Activated naive CD8-positive, alpha-beta T cell treated with anti-CD3 and anti-CD28 coated beads, Interleukin-2, amount 50 U/mL, for 24 hours (primary cell): ENCODE measurements around the gene ASTL.
"Not testable (repeated sequence)": the region's sequence is repeated elsewhere in the genome, so short reads cannot be mapped to it uniquely, and the experiment has no call there.

Source experiments
- ATAC-seq: fragments of 150-1000 bp; cut with Tn5 transposase; one replicate; pipeline ENCODE4 v1.10.0; 2021
- DNase-seq: peaks from one replicate; pipeline ENCODE4 v3.0.0; 2021
- H3K27ac Mint-ChIP-seq: one replicate; pipeline ENCODE4 v1.8.0; 2021; ENCODE audit warnings: mild to moderate bottlenecking, mixed read lengths
- H3K27me3 Mint-ChIP-seq: one replicate; pipeline ENCODE4 v1.8.0; 2021; ENCODE audit warnings: mixed read lengths
- H3K36me3 Mint-ChIP-seq: one replicate; pipeline ENCODE4 v1.8.0; 2021; ENCODE audit warnings: low read depth, mixed read lengths
- H3K4me1 Mint-ChIP-seq: one replicate; pipeline ENCODE4 v1.8.0; 2021; ENCODE audit warnings: mixed read lengths
- H3K4me3 Mint-ChIP-seq: one replicate; pipeline ENCODE4 v1.8.0; 2021; ENCODE audit warnings: mild to moderate bottlenecking, moderate library complexity, mixed read lengths
- H3K9me3 Mint-ChIP-seq: one replicate; pipeline ENCODE4 v1.8.0; 2021; ENCODE audit warnings: mixed read lengths

ASTL gene

DNA sequence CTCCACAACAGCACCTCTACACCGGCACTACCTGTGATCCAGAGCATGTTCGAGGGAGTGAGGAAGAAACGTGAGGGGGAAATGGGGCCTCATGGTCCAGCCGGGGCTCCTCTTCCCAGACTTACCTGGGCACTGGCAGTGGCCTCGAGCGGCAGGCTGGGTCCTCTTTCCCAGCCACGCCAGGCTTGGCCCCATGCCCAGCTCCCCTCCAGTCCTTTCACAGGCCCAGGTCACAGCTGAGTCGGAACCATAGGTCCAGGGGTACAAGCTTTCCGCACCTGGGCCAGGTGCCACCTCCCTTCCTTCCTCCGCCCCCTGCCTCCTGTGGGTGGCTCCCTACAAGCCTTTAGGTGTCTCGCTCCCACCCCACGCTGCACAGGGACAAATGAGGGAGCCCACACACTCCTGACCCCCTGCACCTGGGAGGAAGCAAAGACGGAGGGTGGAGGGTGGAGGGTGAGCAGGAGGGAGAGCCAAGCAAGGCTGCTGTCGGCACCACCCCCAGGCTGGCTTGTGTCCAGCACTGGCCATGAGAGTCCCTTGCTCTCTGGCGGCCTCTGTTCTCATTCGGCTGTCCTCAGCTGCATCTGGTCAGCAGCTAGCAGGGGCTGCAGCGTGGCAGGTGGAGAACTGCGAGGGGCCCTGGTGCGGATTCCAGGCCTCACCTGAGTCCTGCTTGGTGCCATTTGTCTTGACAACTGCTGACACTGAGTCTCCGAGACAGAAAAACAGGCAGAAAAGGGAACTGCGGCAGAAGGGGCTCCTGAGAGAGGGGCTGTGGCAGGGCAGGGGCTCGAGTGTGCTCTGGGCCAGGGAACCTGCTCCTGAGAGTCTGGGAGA lies 48.7 kb downstream of the ASTL start:
- no peaks in the 10 kb centered on the region for H3K4me1 Mint-ChIP-seq
- H3K27ac Mint-ChIP-seq = no peak overlapping the region
- ATAC-seq (no peak), DNase-seq (no peak)
- no peak overlapping the region for H3K4me3 Mint-ChIP-seq
- H3K27me3 Mint-ChIP-seq = no peaks in the 10 kb centered on the region
- H3K36me3 Mint-ChIP-seq = no peaks in the 10 kb centered on the region
- H3K9me3 Mint-ChIP-seq = no peaks in the 10 kb centered on the region

DNA sequence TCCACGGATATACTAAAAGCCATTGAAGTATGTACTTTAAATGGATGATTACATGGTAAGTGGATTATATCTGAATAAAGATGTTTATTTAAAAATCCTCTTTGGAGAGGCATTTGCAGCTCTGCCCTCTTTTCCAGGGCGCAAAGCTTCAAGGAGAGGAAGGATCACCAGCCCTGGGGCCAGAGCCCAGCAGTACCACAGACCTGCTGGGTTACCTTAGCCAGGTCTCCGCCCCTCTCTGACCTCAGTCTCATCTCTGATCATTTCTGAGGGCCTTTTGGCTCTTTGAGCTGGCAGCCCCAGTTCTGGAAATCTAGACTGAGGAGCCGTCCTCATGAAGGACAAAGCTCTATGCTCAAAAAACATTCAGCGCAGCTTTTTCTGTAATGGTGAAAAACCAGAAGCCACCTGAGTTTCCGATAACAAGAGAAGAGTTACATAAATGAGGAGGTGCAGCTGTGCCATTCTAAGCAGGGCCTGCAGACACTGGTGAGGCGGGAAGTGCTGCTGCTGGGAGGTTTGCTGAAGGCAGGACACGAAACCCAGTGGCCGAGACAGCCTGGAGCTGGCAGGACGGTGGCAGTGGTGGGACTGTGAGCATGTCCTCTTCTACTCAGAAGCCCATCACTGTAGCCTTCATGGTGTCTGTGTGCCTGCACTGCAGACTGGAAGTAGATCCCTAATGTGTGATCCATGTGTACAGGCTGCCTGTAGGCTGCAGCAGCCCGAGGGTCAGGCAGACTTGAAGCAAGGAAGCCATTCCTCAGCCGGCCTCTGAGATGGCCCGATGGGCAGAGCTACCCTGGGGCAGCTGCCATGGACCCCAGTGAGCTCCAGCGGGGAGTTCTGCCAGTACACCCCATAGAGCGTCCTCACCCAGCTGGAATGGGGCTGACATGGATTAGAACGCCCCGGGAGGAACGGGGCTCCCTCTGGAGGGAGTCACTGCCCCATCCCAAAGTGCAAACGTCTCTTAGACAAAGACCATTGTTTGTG lies 49.7 kb downstream of the ASTL start:
- Mint-ChIP-seq H3K27ac (no peak overlapping the region), H3K4me1 (no peaks in the 10 kb centered on the region), H3K4me3 (no peak overlapping the region), H3K27me3 (no peaks in the 10 kb centered on the region), H3K9me3 (no peaks in the 10 kb centered on the region), H3K36me3 (no peaks in the 10 kb centered on the region)
- ATAC-seq = no peak
- no peak for DNase-seq

DNA sequence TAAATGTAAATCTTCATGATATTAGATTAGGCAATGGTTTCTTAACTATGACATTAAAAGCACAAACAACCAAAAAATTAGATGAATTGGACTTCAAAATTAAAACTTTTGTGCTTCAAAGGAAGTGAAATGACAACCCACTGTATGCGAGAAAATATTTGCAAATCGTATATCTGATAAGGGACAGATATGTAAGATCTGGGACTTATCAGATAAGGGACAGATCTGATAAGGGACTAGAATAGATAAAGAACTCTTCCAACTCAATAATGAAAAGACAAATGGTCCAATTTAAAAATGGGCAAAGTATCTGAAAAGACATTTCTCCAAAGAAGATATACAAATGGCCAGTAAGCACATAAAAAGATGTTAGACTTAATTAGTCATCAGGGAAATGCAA lies 51.2 kb downstream of the ASTL start:
- DNase-seq (no peak), ATAC-seq (no peak)
- Mint-ChIP-seq H3K9me3 (no peaks in the 10 kb centered on the region), H3K27ac (no peak overlapping the region), H3K27me3 (no peaks in the 10 kb centered on the region), H3K4me1 (no peaks in the 10 kb centered on the region), H3K36me3 (no peaks in the 10 kb centered on the region), H3K4me3 (no peak overlapping the region)

DNA sequence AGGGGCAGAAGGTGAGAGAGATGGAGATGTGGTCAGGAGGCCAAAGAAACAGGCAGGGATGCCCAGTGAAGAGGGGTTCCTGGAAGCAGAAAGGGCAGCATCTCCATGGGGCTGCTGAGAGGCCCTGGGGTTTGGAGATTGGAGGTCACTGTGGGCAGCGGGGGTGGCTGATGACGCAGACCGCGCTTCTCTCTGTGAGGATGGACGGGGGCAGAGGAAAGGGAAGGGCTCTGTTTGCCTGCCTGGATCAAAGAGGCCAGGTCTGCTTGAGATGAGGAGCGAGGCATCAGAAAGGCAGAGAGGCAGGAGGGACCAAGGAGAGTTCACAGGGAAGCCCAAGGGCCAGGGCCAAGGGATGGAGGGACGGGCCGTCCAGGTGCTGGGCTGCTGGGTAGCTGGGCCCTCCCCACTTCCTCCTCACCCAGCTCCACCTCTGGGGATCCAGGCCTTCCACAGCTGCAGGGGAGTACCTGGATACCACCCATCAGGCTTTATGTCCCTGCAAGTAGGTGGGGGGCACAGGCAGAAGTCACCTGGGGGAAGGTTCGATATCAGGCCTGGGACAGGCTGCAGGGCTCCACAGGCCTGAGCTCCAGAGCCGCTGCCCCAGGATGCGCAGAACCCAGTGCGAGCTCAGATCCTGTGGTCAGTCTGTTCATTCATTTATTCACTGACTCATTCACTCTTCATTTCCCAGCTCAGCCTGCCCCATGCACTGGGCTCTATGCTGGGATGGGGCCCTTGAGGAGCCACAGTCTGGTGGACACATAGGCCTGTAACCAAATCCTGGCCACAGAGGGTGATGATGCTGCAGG lies 52.6 kb downstream of the ASTL start:
- DNase-seq = no peak
- H3K36me3 Mint-ChIP-seq = no peaks in the 10 kb centered on the region
- peaks cover under 1% of the 10 kb centered on the region for H3K27me3 Mint-ChIP-seq
- ATAC-seq = no peak
- no peak overlapping the region for H3K27ac Mint-ChIP-seq
- no peaks in the 10 kb centered on the region for H3K4me1 Mint-ChIP-seq
- H3K9me3 Mint-ChIP-seq = no peaks in the 10 kb centered on the region
- no peak overlapping the region for H3K4me3 Mint-ChIP-seq

DNA sequence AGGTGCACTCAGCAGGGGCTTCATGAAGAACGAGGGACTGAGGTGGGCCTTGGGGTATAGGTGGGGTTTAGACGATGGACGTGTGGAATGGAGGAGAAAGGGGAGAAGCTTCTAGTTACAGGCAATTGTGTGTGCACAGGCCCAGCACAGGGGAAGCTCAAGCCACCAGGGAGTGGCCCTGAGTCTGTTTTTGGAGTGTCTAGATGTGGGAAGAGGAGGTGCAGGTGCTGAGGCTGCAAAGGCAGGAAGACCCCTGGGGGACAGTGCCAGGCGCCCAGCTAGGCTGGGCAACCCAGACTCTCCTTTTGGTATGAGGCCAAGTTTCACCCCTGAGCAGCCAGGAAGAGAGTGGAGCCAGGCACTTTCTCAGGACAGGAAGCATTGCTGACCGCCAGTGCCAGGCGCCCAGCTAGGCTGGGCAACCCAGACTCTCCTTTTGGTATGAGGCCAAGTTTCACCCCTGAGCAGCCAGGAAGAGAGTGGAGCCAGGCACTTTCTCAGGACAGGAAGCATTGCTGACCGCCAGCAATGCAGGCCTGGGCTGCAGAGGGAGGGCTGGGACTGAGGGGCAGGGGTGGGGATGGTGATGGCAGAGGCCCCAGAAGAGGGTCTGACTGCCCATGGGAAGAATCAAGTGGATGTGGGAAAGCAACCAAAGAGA lies 53.3 kb downstream of the ASTL start:
- not testable (repeated sequence) for H3K27ac Mint-ChIP-seq, H3K9me3 Mint-ChIP-seq, DNase-seq, ATAC-seq, H3K27me3 Mint-ChIP-seq, H3K4me3 Mint-ChIP-seq, H3K36me3 Mint-ChIP-seq, H3K4me1 Mint-ChIP-seq

DNA sequence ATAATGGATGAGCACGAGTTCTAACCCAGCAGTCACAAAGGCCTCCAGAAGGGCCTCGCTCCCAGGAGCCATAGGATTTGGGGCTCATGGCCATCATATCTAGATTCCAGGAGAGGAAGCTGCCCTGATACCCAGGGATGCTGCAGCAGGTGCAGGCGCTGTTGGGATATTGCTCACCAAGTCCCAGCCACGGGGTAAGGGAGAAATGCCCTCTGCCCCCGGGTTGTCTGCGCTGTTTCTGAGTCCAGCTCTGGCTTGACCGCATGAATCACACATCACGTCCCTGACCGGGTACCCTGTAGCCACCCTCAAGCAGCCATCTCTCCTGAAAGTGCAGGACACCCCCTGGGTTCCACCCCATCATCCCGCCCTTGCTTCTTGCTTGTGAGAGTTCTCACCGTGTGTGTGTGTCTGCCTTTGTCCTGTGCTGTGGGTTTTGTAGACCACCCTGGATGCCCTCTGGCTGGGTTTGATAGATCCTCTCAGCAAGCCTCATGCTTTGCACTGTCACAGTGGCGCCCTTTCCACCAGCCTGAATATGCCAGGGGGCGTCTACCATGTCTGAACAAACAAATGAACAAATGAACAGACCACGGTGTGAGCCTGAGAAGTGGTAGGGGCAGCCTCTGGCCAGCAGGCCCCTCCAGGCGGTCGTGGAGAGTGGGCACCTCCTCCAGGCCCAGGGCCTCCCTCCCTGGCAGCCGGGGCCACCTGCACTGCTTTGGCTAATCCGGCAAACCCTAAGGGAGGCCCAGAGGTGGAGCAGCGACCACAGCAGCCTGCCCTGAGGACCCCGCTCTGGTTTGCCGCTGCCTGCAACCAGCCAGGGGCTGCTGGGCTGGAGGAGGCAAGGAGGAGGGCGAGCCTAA lies 54.1 kb downstream of the ASTL start:
- no peak for ATAC-seq
- Mint-ChIP-seq H3K36me3 (no peaks in the 10 kb centered on the region), H3K4me3 (no peak overlapping the region), H3K27me3 (peaks cover 3% of the 10 kb centered on the region), H3K4me1 (no peaks in the 10 kb centered on the region), H3K27ac (no peak overlapping the region), H3K9me3 (no peaks in the 10 kb centered on the region)
- DNase-seq = no peak

DNA sequence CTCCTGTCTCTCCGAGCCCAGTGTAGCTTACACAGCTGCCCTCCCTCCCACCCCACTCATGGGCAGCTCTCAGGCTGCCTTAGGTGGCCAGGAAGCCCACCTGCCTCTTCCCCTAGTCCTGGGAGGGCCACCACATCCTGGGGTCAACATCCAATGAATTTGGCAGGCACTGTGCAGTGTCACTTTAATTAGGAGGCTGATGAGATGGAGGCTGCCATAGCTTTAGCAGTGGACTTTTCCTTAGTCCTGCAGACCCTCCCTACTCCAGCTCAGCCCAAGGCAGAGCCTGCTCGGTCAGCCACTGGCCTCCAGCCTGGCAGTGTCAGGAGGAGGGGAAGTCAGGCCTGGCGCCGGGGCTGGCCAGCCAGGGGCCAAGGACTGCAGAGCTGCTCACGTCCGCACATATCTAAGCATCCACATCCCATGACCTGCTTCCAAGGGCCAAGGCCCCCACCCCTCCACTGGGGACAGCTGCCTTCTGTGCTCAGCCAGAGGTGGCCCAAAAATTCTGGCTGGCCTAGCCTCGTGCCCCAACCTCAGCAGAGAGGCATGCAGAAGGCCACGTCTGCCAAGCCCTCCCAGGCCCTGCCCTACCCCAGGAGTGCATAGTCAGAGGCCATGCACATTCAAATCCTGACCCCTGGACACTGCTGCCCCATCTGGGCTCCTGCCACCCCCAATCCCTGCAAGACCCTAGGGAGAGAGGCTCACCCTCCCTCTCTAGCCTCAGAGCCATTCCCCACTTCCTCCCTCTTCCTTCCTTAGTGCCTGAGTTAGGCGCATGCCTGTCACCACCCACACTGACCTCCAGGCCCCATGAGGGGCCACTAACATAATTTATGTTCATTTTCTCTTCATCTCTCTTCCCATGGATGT lies 55.0 kb downstream of the ASTL start:
- H3K27ac Mint-ChIP-seq = no peak overlapping the region
- ATAC-seq (no peak), DNase-seq (no peak)
- H3K4me3 Mint-ChIP-seq = no peak overlapping the region
- no peaks in the 10 kb centered on the region for H3K4me1 Mint-ChIP-seq
- no peaks in the 10 kb centered on the region for H3K9me3 Mint-ChIP-seq
- no peaks in the 10 kb centered on the region for H3K36me3 Mint-ChIP-seq
- peaks cover 3% of the 10 kb centered on the region for H3K27me3 Mint-ChIP-seq

GRCh38 chr2:96082211-96083063 lies 55.9 kb downstream of the ASTL start:
- Mint-ChIP-seq H3K27me3 (peaks cover 3% of the 10 kb centered on the region), H3K27ac (no peak overlapping the region), H3K4me3 (no peak overlapping the region), H3K9me3 (peaks cover 4% of the 10 kb centered on the region), H3K36me3 (no peaks in the 10 kb centered on the region), H3K4me1 (no peaks in the 10 kb centered on the region)
- no peak for DNase-seq
- ATAC-seq = no peak

GRCh38 chr2:96081042-96081441 lies 57.3 kb downstream of the ASTL start:
- DNase-seq (no peak), ATAC-seq (no peak)
- peaks cover 8% of the 10 kb centered on the region for H3K9me3 Mint-ChIP-seq
- no peaks in the 10 kb centered on the region for H3K36me3 Mint-ChIP-seq
- no peak overlapping the region for H3K27ac Mint-ChIP-seq
- no peaks in the 10 kb centered on the region for H3K4me1 Mint-ChIP-seq
- H3K27me3 Mint-ChIP-seq = peaks cover 3% of the 10 kb centered on the region
- no peak overlapping the region for H3K4me3 Mint-ChIP-seq

GRCh38 chr2:96075199-96075771 lies 63.0 kb downstream of the ASTL start:
- no peak for DNase-seq
- Mint-ChIP-seq H3K4me1 (no peaks in the 10 kb centered on the region), H3K27ac (no peak overlapping the region), H3K4me3 (no peak overlapping the region), H3K36me3 (no peaks in the 10 kb centered on the region), H3K9me3 (peaks cover 18% of the 10 kb centered on the region), H3K27me3 (no peaks in the 10 kb centered on the region)
- no peak for ATAC-seq

DNA sequence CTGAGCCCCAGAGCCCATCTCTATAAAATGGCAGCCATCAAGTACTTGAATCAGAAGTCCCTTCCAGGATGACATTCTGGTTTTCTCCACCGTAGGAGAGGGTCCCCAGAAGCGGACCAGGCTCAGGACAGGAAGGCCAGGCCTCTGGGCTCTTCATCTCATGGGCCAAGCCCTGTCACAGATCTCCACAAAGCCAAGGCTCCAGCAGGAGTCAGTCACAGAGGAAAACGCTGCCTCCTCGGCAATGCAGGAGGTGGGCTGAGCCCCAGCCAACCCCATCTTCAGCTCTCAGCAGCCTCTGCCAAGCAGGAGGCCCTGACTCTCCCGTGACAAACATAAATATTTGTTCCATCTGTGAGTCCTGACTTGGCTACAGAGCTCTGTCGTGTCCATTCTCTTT lies 64.1 kb downstream of the ASTL start:
- Mint-ChIP-seq H3K9me3 (peaks cover 18% of the 10 kb centered on the region), H3K27ac (no peak overlapping the region), H3K4me1 (no peaks in the 10 kb centered on the region), H3K27me3 (no peaks in the 10 kb centered on the region), H3K4me3 (no peak overlapping the region), H3K36me3 (no peaks in the 10 kb centered on the region)
- no peak for ATAC-seq
- no peak for DNase-seq
